ENCODE data around the gene GPX8.

GPX8 gene

DNA sequence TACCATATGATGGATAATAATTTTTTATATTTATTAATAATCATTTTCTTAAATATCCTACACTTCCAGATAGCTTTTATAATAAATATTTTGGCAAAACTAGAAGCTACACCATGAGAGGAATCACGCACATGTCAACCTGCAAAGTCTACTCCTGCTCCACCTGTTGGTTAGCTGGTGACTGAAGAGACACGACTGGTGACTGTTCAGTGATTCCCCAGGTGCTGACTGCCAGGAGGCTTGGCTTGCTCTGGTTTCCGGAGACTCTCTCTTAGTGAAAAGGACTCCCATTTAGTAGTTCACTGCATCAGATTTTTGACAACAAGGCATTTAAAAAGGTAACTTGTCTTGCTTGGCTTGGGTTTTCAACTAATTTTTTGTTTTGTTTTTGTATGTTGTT is 36.6 kb upstream of the GPX8 start:
- ATAC-seq: no peak
- TF ChIP-seq ZNF70 (CRISPR knock-in tag; IDR thresholded peaks at IDR 0.05) (no peak), TCF4 (CRISPR knock-in tag; IDR thresholded peaks at IDR 0.05; ENCODE audit: borderline replicate concordance) (no peak), ZFP30 (CRISPR knock-in tag; IDR thresholded peaks at IDR 0.05) (no peak), ZNF565 (CRISPR knock-in tag; conservative IDR thresholded peaks at IDR 0.05; ENCODE audit: low read depth) (no peak), ZC3H10 (CRISPR knock-in tag; IDR thresholded peaks at IDR 0.05) (no peak), PATZ1 (CRISPR knock-in tag; IDR thresholded peaks at IDR 0.05; ENCODE audit: borderline replicate concordance) (no peak), TSHZ2 (CRISPR knock-in tag; IDR thresholded peaks at IDR 0.05) (no peak), ZNF8 (CRISPR knock-in tag; IDR thresholded peaks at IDR 0.05) (no peak), PPARA (CRISPR knock-in tag; IDR thresholded peaks at IDR 0.05; ENCODE audit: borderline replicate concordance) (no peak), OSR1 (CRISPR knock-in tag; IDR thresholded peaks at IDR 0.05) (no peak), TOX (CRISPR knock-in tag; IDR thresholded peaks at IDR 0.05; ENCODE audit: borderline replicate concordance) (no peak), BACH2 (CRISPR knock-in tag; IDR thresholded peaks at IDR 0.05; ENCODE audit: borderline replicate concordance) (no peak), ESRRG (CRISPR knock-in tag; IDR thresholded peaks at IDR 0.05) (no peak)
- TF ChIP-seq, protein P1, sequence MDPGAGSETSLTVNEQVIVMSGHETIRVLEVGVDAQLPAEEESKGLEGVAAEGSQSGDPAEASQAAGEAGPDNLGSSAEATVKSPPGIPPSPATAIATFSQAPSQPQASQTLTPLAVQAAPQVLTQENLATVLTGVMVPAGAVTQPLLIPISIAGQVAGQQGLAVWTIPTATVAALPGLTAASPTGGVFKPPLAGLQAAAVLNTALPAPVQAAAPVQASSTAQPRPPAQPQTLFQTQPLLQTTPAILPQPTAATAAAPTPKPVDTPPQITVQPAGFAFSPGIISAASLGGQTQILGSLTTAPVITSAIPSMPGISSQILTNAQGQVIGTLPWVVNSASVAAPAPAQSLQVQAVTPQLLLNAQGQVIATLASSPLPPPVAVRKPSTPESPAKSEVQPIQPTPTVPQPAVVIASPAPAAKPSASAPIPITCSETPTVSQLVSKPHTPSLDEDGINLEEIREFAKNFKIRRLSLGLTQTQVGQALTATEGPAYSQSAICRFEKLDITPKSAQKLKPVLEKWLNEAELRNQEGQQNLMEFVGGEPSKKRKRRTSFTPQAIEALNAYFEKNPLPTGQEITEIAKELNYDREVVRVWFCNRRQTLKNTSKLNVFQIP (CRISPR knock-in tag; IDR thresholded peaks at IDR 0.05; ENCODE audit: borderline replicate concordance, low read depth): no peak
- TF ChIP-seq, protein P2, sequence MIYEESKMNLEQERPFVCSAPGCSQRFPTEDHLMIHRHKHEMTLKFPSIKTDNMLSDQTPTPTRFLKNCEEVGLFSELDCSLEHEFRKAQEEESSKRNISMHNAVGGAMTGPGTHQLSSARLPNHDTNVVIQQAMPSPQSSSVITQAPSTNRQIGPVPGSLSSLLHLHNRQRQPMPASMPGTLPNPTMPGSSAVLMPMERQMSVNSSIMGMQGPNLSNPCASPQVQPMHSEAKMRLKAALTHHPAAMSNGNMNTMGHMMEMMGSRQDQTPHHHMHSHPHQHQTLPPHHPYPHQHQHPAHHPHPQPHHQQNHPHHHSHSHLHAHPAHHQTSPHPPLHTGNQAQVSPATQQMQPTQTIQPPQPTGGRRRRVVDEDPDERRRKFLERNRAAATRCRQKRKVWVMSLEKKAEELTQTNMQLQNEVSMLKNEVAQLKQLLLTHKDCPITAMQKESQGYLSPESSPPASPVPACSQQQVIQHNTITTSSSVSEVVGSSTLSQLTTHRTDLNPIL (CRISPR knock-in tag; IDR thresholded peaks at IDR 0.05; ENCODE audit: low read depth): no peak
- TF ChIP-seq, protein P3, sequence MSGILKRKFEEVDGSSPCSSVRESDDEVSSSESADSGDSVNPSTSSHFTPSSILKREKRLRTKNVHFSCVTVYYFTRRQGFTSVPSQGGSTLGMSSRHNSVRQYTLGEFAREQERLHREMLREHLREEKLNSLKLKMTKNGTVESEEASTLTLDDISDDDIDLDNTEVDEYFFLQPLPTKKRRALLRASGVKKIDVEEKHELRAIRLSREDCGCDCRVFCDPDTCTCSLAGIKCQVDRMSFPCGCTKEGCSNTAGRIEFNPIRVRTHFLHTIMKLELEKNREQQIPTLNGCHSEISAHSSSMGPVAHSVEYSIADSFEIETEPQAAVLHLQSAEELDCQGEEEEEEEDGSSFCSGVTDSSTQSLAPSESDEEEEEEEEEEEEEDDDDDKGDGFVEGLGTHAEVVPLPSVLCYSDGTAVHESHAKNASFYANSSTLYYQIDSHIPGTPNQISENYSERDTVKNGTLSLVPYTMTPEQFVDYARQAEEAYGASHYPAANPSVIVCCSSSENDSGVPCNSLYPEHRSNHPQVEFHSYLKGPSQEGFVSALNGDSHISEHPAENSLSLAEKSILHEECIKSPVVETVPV (CRISPR knock-in tag; IDR thresholded peaks at IDR 0.05): no peak

DNA sequence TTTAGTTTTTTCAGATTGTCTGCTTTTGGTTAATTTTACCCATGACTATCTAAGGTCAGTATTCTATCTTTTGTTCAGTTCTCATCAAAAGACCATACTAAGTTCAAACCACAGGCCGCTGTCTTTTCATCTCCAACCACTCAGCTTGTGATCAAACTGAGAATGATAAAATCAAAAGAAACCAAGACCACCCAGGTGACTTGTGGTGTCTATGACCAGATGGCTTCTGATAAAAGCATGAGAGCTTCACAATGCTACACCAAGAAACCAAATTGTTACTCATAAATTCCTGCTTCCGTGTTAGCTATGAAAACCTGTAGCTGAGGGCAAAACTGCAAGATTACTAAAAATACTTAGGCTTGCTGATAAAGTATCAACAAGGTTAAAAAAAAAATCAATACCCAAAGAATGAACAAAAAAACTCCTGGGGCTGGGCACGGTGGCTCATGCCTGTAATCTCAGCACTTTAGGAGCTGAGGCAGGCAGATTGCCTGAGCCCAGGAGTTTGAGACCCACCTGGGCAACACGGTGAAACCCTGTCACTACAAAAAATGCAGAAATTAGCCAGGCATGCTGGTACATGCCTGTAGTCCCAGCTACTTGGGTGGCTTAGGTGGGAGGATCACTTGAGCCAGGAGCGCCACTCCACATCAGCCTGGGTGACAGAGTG is 25.8 kb upstream of the GPX8 start:
- TF ChIP-seq RARB (CRISPR knock-in tag; IDR thresholded peaks at IDR 0.05): no peak
- TF ChIP-seq ZNF565 (CRISPR knock-in tag; conservative IDR thresholded peaks at IDR 0.05; ENCODE audit: low read depth): no peak
- TF ChIP-seq ESRRG (CRISPR knock-in tag; IDR thresholded peaks at IDR 0.05): no peak
- TF ChIP-seq ZNF70 (CRISPR knock-in tag; IDR thresholded peaks at IDR 0.05): no peak
- TF ChIP-seq, protein P1 (CRISPR knock-in tag; IDR thresholded peaks at IDR 0.05; ENCODE audit: borderline replicate concordance, low read depth): no peak
- TF ChIP-seq BACH2 (CRISPR knock-in tag; IDR thresholded peaks at IDR 0.05; ENCODE audit: borderline replicate concordance): no peak
- no peak for TF ChIP-seq OSR1 (CRISPR knock-in tag; IDR thresholded peaks at IDR 0.05)
- ATAC-seq: no peak

DNA sequence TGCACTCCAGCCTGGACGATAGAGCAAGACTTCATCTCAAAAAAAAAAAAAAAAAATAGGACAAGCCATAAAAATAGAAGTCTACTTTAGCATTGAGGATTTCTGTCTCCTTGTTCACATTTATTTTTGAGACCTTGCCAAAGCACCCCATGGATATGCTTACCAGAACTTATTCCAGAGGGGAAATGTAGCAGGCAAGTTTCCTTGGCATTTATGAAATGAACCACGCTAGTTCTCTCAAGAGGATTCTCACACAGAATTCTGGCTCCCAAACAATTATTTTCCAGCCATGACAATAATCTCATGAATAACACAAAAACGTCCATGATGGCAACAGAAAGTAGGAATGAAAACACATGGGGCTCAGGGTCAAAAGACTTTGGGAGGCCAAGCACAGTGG is 23.4 kb upstream of the GPX8 start:
- no peak for ATAC-seq
- TF ChIP-seq ZNF8 (CRISPR knock-in tag; IDR thresholded peaks at IDR 0.05) (no peak), SNAI2 (CRISPR knock-in tag; IDR thresholded peaks at IDR 0.05) (no peak), TCF4 (CRISPR knock-in tag; IDR thresholded peaks at IDR 0.05; ENCODE audit: borderline replicate concordance) (no peak), BACH2 (CRISPR knock-in tag; IDR thresholded peaks at IDR 0.05; ENCODE audit: borderline replicate concordance) (no peak), OSR1 (CRISPR knock-in tag; IDR thresholded peaks at IDR 0.05) (no peak), TSHZ2 (CRISPR knock-in tag; IDR thresholded peaks at IDR 0.05) (no peak), ZC3H10 (CRISPR knock-in tag; IDR thresholded peaks at IDR 0.05) (no peak)
- TF ChIP-seq, protein P2 (CRISPR knock-in tag; IDR thresholded peaks at IDR 0.05; ENCODE audit: low read depth): no peak
